Measurements from ENCODE around the gene SORCS3. TPM values are rescaled to one million over a fixed set of nuclear protein-coding genes. Genes with fewer than 3 reads are reported as not detected.

SORCS3 gene
- total RNA-seq, 1 experiment from 2014 or later, result 0.18 TPM

DNA sequence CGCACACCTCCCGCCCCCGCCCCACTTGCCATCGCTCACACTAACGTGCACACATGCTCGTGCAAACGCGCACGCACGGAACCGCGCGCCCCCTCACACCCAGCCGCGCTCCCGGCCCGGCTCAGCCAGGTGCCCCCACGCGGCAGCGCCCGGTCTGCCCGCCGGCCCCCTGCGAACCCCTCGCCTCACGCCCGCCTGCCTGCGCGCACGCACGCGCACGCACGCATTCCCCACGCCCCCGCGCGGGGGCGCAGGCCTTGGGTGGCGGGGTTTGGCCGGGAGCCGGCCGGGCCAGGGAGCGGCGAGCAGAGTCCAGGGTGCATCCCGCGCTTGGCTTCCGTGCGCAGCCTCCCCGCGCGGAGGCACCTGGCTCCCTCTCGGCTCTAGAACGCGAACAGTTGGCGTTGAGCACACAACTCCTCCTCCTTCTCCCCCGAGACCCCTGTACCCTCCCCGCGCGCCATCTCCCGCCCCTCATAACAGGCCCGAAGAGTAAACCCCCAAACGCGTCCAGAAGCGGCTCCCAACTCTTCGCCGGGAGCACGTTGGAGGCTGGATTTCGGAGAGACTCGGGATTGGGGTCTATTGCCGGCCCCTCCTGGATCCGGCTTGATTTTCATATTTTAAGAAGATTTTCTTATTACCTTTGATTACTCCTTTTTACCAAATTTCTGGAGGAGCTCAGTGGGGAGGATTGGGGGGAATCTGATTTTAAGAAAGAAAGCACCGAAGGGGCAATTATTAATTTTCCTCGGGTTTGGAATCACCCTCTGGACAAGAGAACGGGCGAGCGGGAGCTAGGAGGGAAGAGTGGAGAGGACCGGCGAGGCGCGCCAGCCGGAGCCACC is 527 bp upstream of the SORCS3 start:
- intact Hi-C loops (cut with micrococcal nuclease; ENCODE audit: unreplicated experiment), result no loop called here
- H3K4me3 Mint-ChIP-seq (ENCODE audit: unreplicated experiment), result no peak overlapping the region
- Histone ChIP-seq H3K4me1 (no peaks in the 10 kb centered on the region), H3K9me3 (no peaks in the 10 kb centered on the region), H3K27me3 (replicated peaks; ENCODE audit: control insufficient read depth, insufficient read depth, low read length) (no peaks in the 10 kb centered on the region), H3K36me3 (ENCODE audit: control insufficient read depth, insufficient read depth, low read length) (no peaks in the 10 kb centered on the region), H3K4me3 (ENCODE audit: low read depth, low read length) (no peak overlapping the region)
- ChIA-PET POLR2A (no interaction called here), CTCF (no interaction called here)
- H3K27ac Mint-ChIP-seq (ENCODE audit: unreplicated experiment), result no peak overlapping the region
- H3K4me1 Mint-ChIP-seq (ENCODE audit: low read depth, unreplicated experiment), result no peaks in the 10 kb centered on the region
- peaks cover 10% of the 10 kb centered on the region for H3K9me3 Mint-ChIP-seq (ENCODE audit: unreplicated experiment)
- TF ChIP-seq, protein P1, sequence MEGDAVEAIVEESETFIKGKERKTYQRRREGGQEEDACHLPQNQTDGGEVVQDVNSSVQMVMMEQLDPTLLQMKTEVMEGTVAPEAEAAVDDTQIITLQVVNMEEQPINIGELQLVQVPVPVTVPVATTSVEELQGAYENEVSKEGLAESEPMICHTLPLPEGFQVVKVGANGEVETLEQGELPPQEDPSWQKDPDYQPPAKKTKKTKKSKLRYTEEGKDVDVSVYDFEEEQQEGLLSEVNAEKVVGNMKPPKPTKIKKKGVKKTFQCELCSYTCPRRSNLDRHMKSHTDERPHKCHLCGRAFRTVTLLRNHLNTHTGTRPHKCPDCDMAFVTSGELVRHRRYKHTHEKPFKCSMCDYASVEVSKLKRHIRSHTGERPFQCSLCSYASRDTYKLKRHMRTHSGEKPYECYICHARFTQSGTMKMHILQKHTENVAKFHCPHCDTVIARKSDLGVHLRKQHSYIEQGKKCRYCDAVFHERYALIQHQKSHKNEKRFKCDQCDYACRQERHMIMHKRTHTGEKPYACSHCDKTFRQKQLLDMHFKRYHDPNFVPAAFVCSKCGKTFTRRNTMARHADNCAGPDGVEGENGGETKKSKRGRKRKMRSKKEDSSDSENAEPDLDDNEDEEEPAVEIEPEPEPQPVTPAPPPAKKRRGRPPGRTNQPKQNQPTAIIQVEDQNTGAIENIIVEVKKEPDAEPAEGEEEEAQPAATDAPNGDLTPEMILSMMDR (IDR thresholded peaks at IDR 0.05; ENCODE audit: insufficient read depth in 1 of 2, low read depth in 1 of 2, low read length in 1 of 2, severe bottlenecking in 1 of 2, unreplicated experiment in 1 of 2), result no peak
- H3K27me3 Mint-ChIP-seq (ENCODE audit: insufficient read depth, unreplicated experiment), result peaks cover 26% of the 10 kb centered on the region
- DNase-seq, result no peak
- BruUV-seq (replicated peaks), result no TSS peak
- H3K36me3 Mint-ChIP-seq (ENCODE audit: insufficient read depth, unreplicated experiment), result no peaks in the 10 kb centered on the region

DNA sequence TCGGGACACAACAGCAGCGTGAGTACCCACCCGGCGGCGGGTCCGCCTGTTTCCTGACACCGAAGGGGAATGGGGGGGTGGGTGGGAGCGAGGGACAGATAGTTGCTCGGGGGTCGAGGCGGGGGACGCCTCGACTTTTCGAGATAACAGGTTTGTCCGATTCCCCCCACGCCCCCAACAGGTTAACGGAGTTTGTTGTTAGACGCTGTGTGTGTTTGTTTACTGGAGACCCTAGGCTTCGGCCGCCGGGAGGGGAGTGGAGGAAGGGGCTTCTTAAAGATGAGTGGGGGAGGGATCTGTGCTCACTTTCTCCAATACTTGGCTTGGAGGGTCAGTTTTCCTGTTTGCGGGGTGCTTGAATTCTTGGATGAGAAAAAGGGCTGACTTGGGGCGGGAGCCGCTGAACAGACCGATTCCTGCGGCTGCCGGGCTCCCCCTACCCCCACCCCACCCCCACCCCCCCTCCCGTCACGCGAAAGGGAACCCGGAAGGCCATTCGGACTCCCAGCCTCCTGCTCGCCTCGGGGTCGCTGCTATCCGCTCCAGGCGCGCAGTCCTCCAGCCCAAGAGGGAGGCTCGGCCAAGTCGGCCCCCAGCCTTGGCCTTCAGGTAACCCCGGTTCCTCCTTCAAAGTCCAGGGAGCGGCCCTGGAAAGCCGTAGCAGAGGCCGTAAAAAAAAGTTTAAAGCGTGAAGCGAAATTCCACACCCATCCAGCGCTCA is 1.0 kb downstream of the SORCS3 start:
- Histone ChIP-seq H3K36me3 (ENCODE audit: control insufficient read depth, insufficient read depth, low read length) (no peaks in the 10 kb centered on the region), H3K9me3 (no peaks in the 10 kb centered on the region), H3K4me3 (ENCODE audit: low read depth, low read length) (no peak overlapping the region), H3K27me3 (replicated peaks; ENCODE audit: control insufficient read depth, insufficient read depth, low read length) (no peaks in the 10 kb centered on the region), H3K4me1 (no peaks in the 10 kb centered on the region)
- POLR2A ChIA-PET, result no interaction called here
- intact Hi-C loops (cut with micrococcal nuclease; ENCODE audit: unreplicated experiment), result no loop called here
- H3K36me3 Mint-ChIP-seq (ENCODE audit: insufficient read depth, unreplicated experiment), result no peaks in the 10 kb centered on the region
- peaks cover 10% of the 10 kb centered on the region for H3K9me3 Mint-ChIP-seq (ENCODE audit: unreplicated experiment)
- no peak overlapping the region for H3K4me3 Mint-ChIP-seq (ENCODE audit: unreplicated experiment)
- TF ChIP-seq, protein P1 (IDR thresholded peaks at IDR 0.05; ENCODE audit: insufficient read depth in 1 of 2, low read depth in 1 of 2, low read length in 1 of 2, severe bottlenecking in 1 of 2, unreplicated experiment in 1 of 2), result no peak
- peaks cover 23% of the 10 kb centered on the region for H3K27me3 Mint-ChIP-seq (ENCODE audit: insufficient read depth, unreplicated experiment)
- no peaks in the 10 kb centered on the region for H3K4me1 Mint-ChIP-seq (ENCODE audit: low read depth, unreplicated experiment)
- no peak for DNase-seq
- BruUV-seq (replicated peaks), result no TSS peak
- no peak overlapping the region for H3K27ac Mint-ChIP-seq (ENCODE audit: unreplicated experiment)
- CTCF ChIA-PET, result no interaction called here

DNA sequence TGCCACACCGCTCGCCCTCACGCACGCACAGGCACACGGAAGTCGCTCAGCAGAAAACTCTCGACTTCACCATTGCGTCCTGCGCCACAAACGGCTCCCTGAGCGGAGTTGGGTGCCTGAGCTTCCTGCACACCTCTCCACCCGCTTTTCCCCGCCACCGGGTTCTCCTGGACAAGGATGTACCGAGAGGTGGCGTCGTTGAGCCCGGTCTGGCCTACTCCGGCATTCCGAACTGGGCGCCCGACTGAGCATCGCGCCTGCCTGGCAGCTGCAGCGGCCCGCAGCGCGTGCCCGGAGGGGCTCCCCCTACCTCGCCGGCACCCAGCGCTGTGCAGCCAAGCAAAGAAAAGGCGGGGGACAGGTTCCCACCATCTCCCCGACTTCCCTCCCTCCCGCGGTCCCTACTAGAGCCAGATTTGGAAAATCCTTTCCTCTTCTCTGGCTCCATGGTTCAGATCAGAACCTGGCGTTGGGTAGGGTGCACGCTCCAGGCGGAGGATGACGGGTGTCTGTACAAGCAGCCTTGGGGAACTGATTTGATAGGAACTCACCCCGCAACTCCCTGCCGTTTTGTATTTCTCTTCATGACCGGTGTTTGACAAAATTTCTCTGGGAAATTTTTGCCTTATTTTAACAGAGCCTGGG is 1.7 kb downstream of the SORCS3 start:
- Mint-ChIP-seq H3K4me1 (ENCODE audit: low read depth, unreplicated experiment) (no peaks in the 10 kb centered on the region), H3K9me3 (ENCODE audit: unreplicated experiment) (peaks cover 10% of the 10 kb centered on the region), H3K4me3 (ENCODE audit: unreplicated experiment) (no peak overlapping the region), H3K27ac (ENCODE audit: unreplicated experiment) (no peak overlapping the region), H3K36me3 (ENCODE audit: insufficient read depth, unreplicated experiment) (no peaks in the 10 kb centered on the region), H3K27me3 (ENCODE audit: insufficient read depth, unreplicated experiment) (peaks cover 23% of the 10 kb centered on the region)
- Histone ChIP-seq H3K9me3 (no peaks in the 10 kb centered on the region), H3K36me3 (ENCODE audit: control insufficient read depth, insufficient read depth, low read length) (no peaks in the 10 kb centered on the region), H3K4me1 (no peaks in the 10 kb centered on the region), H3K27me3 (replicated peaks; ENCODE audit: control insufficient read depth, insufficient read depth, low read length) (no peaks in the 10 kb centered on the region), H3K4me3 (ENCODE audit: low read depth, low read length) (no peak overlapping the region)
- TF ChIP-seq, protein P1 (IDR thresholded peaks at IDR 0.05; ENCODE audit: insufficient read depth in 1 of 2, low read depth in 1 of 2, low read length in 1 of 2, severe bottlenecking in 1 of 2, unreplicated experiment in 1 of 2), result no peak
- ChIA-PET CTCF (no interaction called here), POLR2A (no interaction called here)
- BruUV-seq (replicated peaks), result no TSS peak
- no peak for DNase-seq
- intact Hi-C loops (cut with micrococcal nuclease; ENCODE audit: unreplicated experiment), result no loop called here

All from Caco-2 (cell line).